Stimulated activated CD4-positive, alpha-beta T cell treated with anti-CD3 and anti-CD28 coated beads, TNF-alpha, amount 100 ng/mL, for 24 hours (primary cell): Measurements from ENCODE around the gene BTK.
"Not testable (repeated sequence)": the region's sequence is repeated elsewhere in the genome, so short reads cannot be mapped to it uniquely, and the experiment has no call there.

Experiments used
- DNase-seq, 3 experiments: peaks; one replicate each; pipeline ENCODE4 v3.0.0-alpha.2; 2020; ENCODE audit warnings: low read depth in 3 of 3

The BTK gene

GRCh38 chrX:101337776-101338271 is 48.2 kb downstream of the BTK start:
- DNase-seq, result no peak

- DNase-seq, result not testable (repeated sequence)
Measured at GRCh38 chrX:101334310-101334709, 51.7 kb downstream of the BTK start.

- not testable (repeated sequence) for DNase-seq
Measured at GRCh38 chrX:101326600-101326999, 59.4 kb downstream of the BTK start.

GRCh38 chrX:101303790-101304189 is 82.2 kb downstream of the BTK start:
- DNase-seq, result no peak
